22Rv1 (cell line): ENCODE data around the gene DIP2C.

Experiments used
- CTCF ChIP-seq: fragments of 450-650 bp; IDR thresholded peaks from 2 replicates; pipeline ENCODE4 v1.5.1; 2017; ENCODE audit warnings: mild to moderate bottlenecking
- ZFX ChIP-seq: fragments of 450-650 bp; IDR thresholded peaks from 2 replicates; pipeline ENCODE4 v1.6.1; 2017; ENCODE audit warnings: antibody characterized with exemption, borderline replicate concordance

GRCh38 chr10:486666-487322 lies 202.7 kb downstream of the DIP2C start:
- no peak for TF ChIP-seq CTCF
- no peak for TF ChIP-seq ZFX
